Measurements from ENCODE around the gene P4HB. TPM values are rescaled to one million over a fixed set of nuclear protein-coding genes. Genes with fewer than 3 reads are reported as not detected.

P4HB gene
- total and polyA plus RNA-seq, 2 of the 4 experiments (the other 2 are of a cell fraction), result 599 to 932 TPM

DNA sequence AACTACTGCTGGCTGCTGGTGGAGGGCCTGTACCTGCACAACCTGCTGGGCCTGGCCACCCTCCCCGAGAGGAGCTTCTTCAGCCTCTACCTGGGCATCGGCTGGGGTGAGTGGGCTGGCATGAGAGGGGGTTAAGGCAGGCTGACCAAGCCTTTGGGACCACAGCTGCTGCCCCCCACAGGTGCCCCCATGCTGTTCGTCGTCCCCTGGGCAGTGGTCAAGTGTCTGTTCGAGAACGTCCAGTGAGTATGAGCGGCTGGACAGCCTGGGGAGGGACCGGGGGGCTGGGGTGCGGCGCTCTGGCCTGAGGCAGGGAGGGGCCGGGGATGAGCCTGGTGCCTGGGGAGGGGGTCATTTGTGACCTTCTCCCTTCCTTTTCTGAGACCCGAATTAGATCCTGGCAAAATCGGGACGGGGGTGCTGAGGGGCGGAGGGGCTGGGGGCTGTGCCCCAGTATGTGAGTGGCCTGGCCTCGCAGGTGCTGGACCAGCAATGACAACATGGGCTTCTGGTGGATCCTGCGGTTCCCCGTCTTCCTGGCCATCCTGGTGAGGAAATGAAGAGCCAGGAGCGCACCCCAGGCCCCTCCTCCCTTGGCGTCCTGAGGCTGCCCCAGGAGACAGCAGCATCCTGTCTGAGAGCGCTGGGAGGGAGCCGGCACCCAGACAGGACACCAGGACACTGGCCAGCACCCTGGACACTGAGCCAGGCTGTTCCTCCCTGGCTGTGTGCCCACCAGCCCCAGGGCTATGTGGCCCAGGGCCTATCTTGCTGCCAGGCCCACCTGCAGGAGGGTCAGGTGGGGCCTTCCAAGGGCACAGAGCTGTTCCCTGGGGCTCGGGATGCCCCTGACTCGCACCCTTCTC lies 48.4 kb downstream of the P4HB start:
- ChIA-PET POLR2A (ENCODE audit: unreplicated experiment) (no interaction called here), CTCF (no interaction called here)
- Histone ChIP-seq H2BK20ac (ENCODE audit: low read depth, low read length) (no peak overlapping the region), H3K18ac (ENCODE audit: low read depth, low read length) (no peak overlapping the region), H4K91ac (ENCODE audit: insufficient read depth, low read depth, low read length) (no peak overlapping the region), H3K4me2 (ENCODE audit: low read depth, low read length) (no peak overlapping the region), H3K14ac (replicated peaks; ENCODE audit: low read depth, low read length) (no peak overlapping the region), H3K79me1 (ENCODE audit: low read depth in 1 of 2, low read length in 2 of 2) (no peaks in the 10 kb centered on the region), H2BK15ac (ENCODE audit: low read depth, low read length) (no peak overlapping the region), H4K8ac (ENCODE audit: low read depth in 2 of 2, low read length in 2 of 2) (no peak overlapping the region), H3K4me3 (ENCODE audit: insufficient read depth, low read depth, low read length) (no peak overlapping the region), H2BK120ac (ENCODE audit: low read depth, low read length) (no peak overlapping the region), H3K27me3 (ENCODE audit: control insufficient read depth, insufficient read depth, low read length) (peaks cover 33% of the 10 kb centered on the region), H2BK5ac (ENCODE audit: low read depth, low read length, poor library complexity, severe bottlenecking) (no peak overlapping the region), H3K9me1 (ENCODE audit: insufficient read depth, low read length) (0 out of 2 replicates have a peak, but pooled peaks cover 3% of the 10 kb centered on the region), H4K20me1 (ENCODE audit: insufficient read depth, low read length) (no peaks in the 10 kb centered on the region), H3K4me1 (ENCODE audit: control insufficient read depth, insufficient read depth, low read length) (peaks cover 5% of the 10 kb centered on the region; the same call in 1 of the 2 replicates), H3K27ac (ENCODE audit: insufficient read depth, low read length) (no peak overlapping the region), H3K9me3 (ENCODE audit: control insufficient read depth, insufficient read depth, low read length) (peaks cover 3% of the 10 kb centered on the region; the same call in 1 of the 2 replicates), H2AFZ (replicated peaks; ENCODE audit: low read length, poor library complexity) (peak overlapping the region; percentile 23), H4K5ac (ENCODE audit: low read depth, low read length) (no peak overlapping the region), H3K56ac (ENCODE audit: extremely low read depth, insufficient read depth, low read length) (no peak overlapping the region), H2AK5ac (ENCODE audit: low read depth, low read length) (no peak overlapping the region), H3K23ac (ENCODE audit: low read depth, low read length) (no peak overlapping the region), H3K9ac (ENCODE audit: low read depth, low read length) (no peak overlapping the region), H3K36me3 (ENCODE audit: control insufficient read depth, insufficient read depth, low read length) (no peaks in the 10 kb centered on the region), H2AK9ac (replicated peaks; ENCODE audit: low read depth, low read length, poor library complexity) (no peak overlapping the region), H3K4ac (ENCODE audit: low read depth, low read length) (no peak overlapping the region)
- in situ Hi-C loops (cut with MboI; ENCODE audit: low sequenced_read_pairs) (no loop called here), intact Hi-C loops (cut with micrococcal nuclease) (no loop called here), dilution Hi-C loops (cut with HindIII; ENCODE audit: low sequenced_read_pairs, unreplicated experiment) (no loop called here)
- BruUV-seq (replicated peaks), result no TSS peak
- 55% methylated on average over 7 of the region's 24 CpGs; no CpG with 5 or more reads in 1 of the 2 experiments for WGBS, 2 experiments (ENCODE audit: extremely low coverage in 2 of 2, insufficient read length in 1 of 2)
- no peak for DNase-seq
- no peak for TF ChIP-seq MAZ (IDR thresholded peaks at IDR 0.05; ENCODE audit: borderline replicate concordance, low read depth, low read length)
- ATAC-seq (ENCODE audit: low read depth), result no peak
